C4-2B (cell line): ENCODE results near the gene SPOCK3.

ENCODE experiments used
- ZFX ChIP-seq: fragments of 450-650 bp; IDR thresholded peaks from 2 replicates; pipeline ENCODE4 v1.6.1; 2017
- TF ChIP-seq, protein P1 (sequence below): fragments of 450-650 bp; conservative IDR thresholded peaks from 2 replicates; pipeline ENCODE4 v1.5.1; 2017; ENCODE audit warnings: mild to moderate bottlenecking

DNA sequence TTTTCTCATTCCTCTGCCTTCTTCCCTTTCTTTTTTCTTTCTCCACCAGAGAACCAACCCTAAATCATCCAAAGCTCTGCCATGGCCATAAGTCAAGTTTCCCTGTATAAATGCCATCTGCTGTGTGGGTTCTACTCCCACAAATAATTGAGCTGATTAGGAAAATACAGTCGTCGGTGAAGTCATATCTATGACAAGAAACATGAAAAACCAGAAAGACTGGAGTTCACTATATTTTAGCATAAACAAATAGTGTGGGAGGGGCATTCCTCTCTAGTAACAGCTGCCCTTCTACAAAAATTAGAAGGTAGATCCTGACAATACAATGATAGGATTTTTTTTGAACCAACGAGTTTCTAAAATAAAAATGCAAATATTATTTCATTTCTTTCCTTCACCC is 48.8 kb downstream of the SPOCK3 start:
- TF ChIP-seq, protein P1, sequence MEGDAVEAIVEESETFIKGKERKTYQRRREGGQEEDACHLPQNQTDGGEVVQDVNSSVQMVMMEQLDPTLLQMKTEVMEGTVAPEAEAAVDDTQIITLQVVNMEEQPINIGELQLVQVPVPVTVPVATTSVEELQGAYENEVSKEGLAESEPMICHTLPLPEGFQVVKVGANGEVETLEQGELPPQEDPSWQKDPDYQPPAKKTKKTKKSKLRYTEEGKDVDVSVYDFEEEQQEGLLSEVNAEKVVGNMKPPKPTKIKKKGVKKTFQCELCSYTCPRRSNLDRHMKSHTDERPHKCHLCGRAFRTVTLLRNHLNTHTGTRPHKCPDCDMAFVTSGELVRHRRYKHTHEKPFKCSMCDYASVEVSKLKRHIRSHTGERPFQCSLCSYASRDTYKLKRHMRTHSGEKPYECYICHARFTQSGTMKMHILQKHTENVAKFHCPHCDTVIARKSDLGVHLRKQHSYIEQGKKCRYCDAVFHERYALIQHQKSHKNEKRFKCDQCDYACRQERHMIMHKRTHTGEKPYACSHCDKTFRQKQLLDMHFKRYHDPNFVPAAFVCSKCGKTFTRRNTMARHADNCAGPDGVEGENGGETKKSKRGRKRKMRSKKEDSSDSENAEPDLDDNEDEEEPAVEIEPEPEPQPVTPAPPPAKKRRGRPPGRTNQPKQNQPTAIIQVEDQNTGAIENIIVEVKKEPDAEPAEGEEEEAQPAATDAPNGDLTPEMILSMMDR: no peak
- no peak for TF ChIP-seq ZFX
